ENCODE results near the gene KRTAP12-2.

KRTAP12-2 gene

GRCh38 chr21:44666401-44667320 lies at the start of gene KRTAP12-2:
KRTAP12-2 (minus strand) TSS chr21:44666927; CDS start chr21:44666886, 41 bp downstream.
- no peak for DNase-seq

- no peak for DNase-seq
Observed at GRCh38 chr21:44714905-44715304, 48.2 kb upstream of the KRTAP12-2 start.

- DNase-seq = no peak
Observed at GRCh38 chr21:44713846-44714245, 47.1 kb upstream of the KRTAP12-2 start.

GRCh38 chr21:44713130-44713529 lies 46.4 kb upstream of the KRTAP12-2 start:
- DNase-seq = no peak

GRCh38 chr21:44712203-44713028 lies 45.7 kb upstream of the KRTAP12-2 start:
- no peak for DNase-seq

GRCh38 chr21:44711327-44712202 lies 44.8 kb upstream of the KRTAP12-2 start, which contains the start of gene TSPEAR:
TSPEAR (minus strand) TSS chr21:44711572; CDS start chr21:44711514, 58 bp downstream.
- DNase-seq = peak; percentile 39

GRCh38 chr21:44710756-44711326 lies 44.1 kb upstream of the KRTAP12-2 start:
- DNase-seq = no peak

- no peak for DNase-seq
Observed at GRCh38 chr21:44710294-44710665, 43.6 kb upstream of the KRTAP12-2 start.

GRCh38 chr21:44709426-44710293 lies 42.9 kb upstream of the KRTAP12-2 start:
- peak; percentile 41 for DNase-seq

- DNase-seq = no peak
Observed at GRCh38 chr21:44708866-44709425, 42.2 kb upstream of the KRTAP12-2 start.

GRCh38 chr21:44708213-44708865 lies 41.6 kb upstream of the KRTAP12-2 start:
- no peak for DNase-seq

GRCh38 chr21:44706706-44707581 lies 40.2 kb upstream of the KRTAP12-2 start:
- peak; percentile 32 for DNase-seq

GRCh38 chr21:44706026-44706705 lies 39.4 kb upstream of the KRTAP12-2 start:
- peak; percentile 36 for DNase-seq

GRCh38 chr21:44704636-44705001 lies 37.9 kb upstream of the KRTAP12-2 start:
- DNase-seq = no peak

- DNase-seq = no peak
Observed at GRCh38 chr21:44703731-44704635, 37.3 kb upstream of the KRTAP12-2 start.

- no peak for DNase-seq
Observed at GRCh38 chr21:44702973-44703730, 36.4 kb upstream of the KRTAP12-2 start.
